Heart left ventricle (tissue), 16 donors: ENCODE data around the gene MICALL2. TPM values are rescaled to one million over a fixed set of nuclear protein-coding genes. Genes with fewer than 3 reads are reported as not detected.

Experiments
- ATAC-seq, 4 donors: fragments of 200-7000 bp; cut with Tn5 transposase; one replicate each; pipeline ENCODE4 v1.9.1; 2020 to 2022; ENCODE audit warnings: moderate library complexity in 4 of 4, mild to moderate bottlenecking in 3 of 4, moderate number of reproducible peaks in 1 of 4
- DNase-seq, 5 donors: peaks; one replicate each; pipeline ENCODE4 v3.0.0-alpha.2; 2020
- H3K27ac ChIP-seq, 12 donors: fragments of 200-600 bp; sonication (generic) in 4 of 12; one replicate each; pipeline versions ENCODE4 v1.5.0 to v1.8.0; 2016 to 2022; ENCODE audit warnings: mild to moderate bottlenecking in 2 of 12
- H3K27me3 ChIP-seq, 9 donors: fragments of 200-600 bp; sonication (generic) in 2 of 9; one replicate each; pipeline versions ENCODE4 v1.5.1 to v1.8.0; 2016 to 2022; ENCODE audit warnings: mild to moderate bottlenecking in 3 of 9
- H3K36me3 ChIP-seq, 9 donors: fragments of 200-600 bp; sonication (generic) in 2 of 9; one replicate each; pipeline versions ENCODE4 v1.5.0 to v1.8.0; 2018 to 2022; ENCODE audit warnings: mild to moderate bottlenecking in 2 of 9
- H3K4me1 ChIP-seq, 12 donors: fragments of 200-600 bp; sonication (generic) in 4 of 12; one replicate each; pipeline versions ENCODE4 v1.5.0 to v1.8.0; 2016 to 2022; ENCODE audit warnings: mild to moderate bottlenecking in 3 of 12
- H3K4me3 ChIP-seq, 12 donors: fragments of 200-600 bp; sonication (generic) in 4 of 12; one replicate each; pipeline versions ENCODE4 v1.5.0 to v1.8.0; 2017 to 2022; ENCODE audit warnings: mild to moderate bottlenecking in 9 of 12, moderate library complexity in 4 of 12
- H3K9me3 ChIP-seq, 12 donors: fragments of 200-600 bp; sonication (generic) in 4 of 12; one replicate each; pipeline versions ENCODE4 v1.5.0 to v1.8.0; 2016 to 2022; ENCODE audit warnings: mild to moderate bottlenecking in 1 of 12
- CTCF ChIP-seq, 12 donors: fragments of 200-600 bp; sonication (generic) in 4 of 12; IDR thresholded peaks; one replicate each; pipeline versions ENCODE4 v1.5.0 to v1.8.0; 2018 to 2022; ENCODE audit warnings: antibody characterized with exemption in 12 of 12, mild to moderate bottlenecking in 5 of 12
- POLR2A ChIP-seq, 2 donors: fragments of 450-650 bp; IDR thresholded peaks; one replicate each; pipeline ENCODE4 v1.6.1; 2017; ENCODE audit warnings: antibody characterized with exemption in 2 of 2, mild to moderate bottlenecking in 2 of 2, moderate library complexity in 2 of 2
- WGBS, 4 donors: extraction: QIAGEN DNeasy Blood & Tissue Kit in 2 of 4; methylation state at CpG; one replicate each; pipeline versions ENCODE4 v1.1.5 to v1.1.7; 2013 to 2018; 5-methylcytosine and 5-hydroxymethylcytosine counted together
- intact Hi-C, 10 donors: fragments of 100-400 bp; cut with DNase I; formaldehyde crosslinking; loops; one replicate each; pipeline versions ENCODE4 v1.11.1 to v1.14.2; 2022
- polyA plus RNA-seq, 2 donors: library from polyadenylated mRNA; stranded (reverse); fragments of 200-250 nt; gene quantifications; one replicate each; pipeline ENCODE4 v1.2.3, GENCODE V29; 2013
- total RNA-seq, 9 donors: library from RNA; depleted of rRNA in 2 of 9; stranded (reverse); fragments of >200 nt in 2 of 9; fragmentation: NEBNext Ultra II Directional in 3 of 9; extraction: Animal tissue kit (Norgen Biotek cat#: 25700) in 3 of 9; gene quantifications; one replicate each; pipeline versions ENCODE4 v1.1.0 to v1.2.4, GENCODE V29; 2016 to 2023
- donor health status: ischemic (EF 13 %, LVEDD 7.1; RV severe dilation, severe dysfunction).
- donor health status: healthy with polysubstance abuse.
- donor health status: DM: no; HTN: yes; CAD: no.
- donor health status: DM: no; HTN: no; CAD: no.
- donor health status: ischemic (EF 25% LVEDD 6.9; RV normal size, moderate dysfunction).
- donor health status: ischemic (EF 25% LVEDD 5.7; RV mildly dilated, moderate dysfunction).
- donor health status: healthy.
- donor health status: DM: yes; HTN: yes; CAD: no.
- donor health status: ischemic (EF 35%, LVEDD 5.7; RV mildly dilated, moderate dysfunction).
- donor health status: nonischemic (EF 11% LVEDD 7.7; RV severe dilation, severe dysfunction).
- donor health status: DM: yes; HTN: yes; CAD: no.
- donor health status: PGD.
- donor health status: ischemic (EF 29% LVEDD 5.4; RV normal size, mild dysfunction).
- donor health status: nonischemic (EF 23%, LVEDD 6.1; RV moderate dilation, normal function).

The MICALL2 gene
- total and polyA plus RNA-seq, 11 donors, result 2.5 to 18.3 (median 8.4) TPM

GRCh38 chr7:1494866-1495563, 35.7 kb upstream of the MICALL2 start:
- no peaks in the 10 kb centered on the region for H3K4me1 ChIP-seq
- intact Hi-C loops, result no loop called here
- H3K4me3 ChIP-seq, result no peak overlapping the region
- ATAC-seq, result no peak
- DNase-seq, result no peak
- no peak overlapping the region for H3K27ac ChIP-seq
- TF ChIP-seq CTCF (IDR thresholded peaks at IDR 0.05) (no peak), POLR2A (IDR thresholded peaks at IDR 0.05) (no peak)
- WGBS, 4 donors, result 93 to 95% (median 95%) methylated on average over 16 to 27 of the region's 27 CpGs
- H3K27me3 ChIP-seq, result no peaks in the 10 kb centered on the region
- peaks cover 3 to 95% (median 83%) of the 10 kb centered on the region in 9 donors for H3K36me3 ChIP-seq
- H3K9me3 ChIP-seq, result no peaks in the 10 kb centered on the region

GRCh38 chr7:1494447-1494846, 35.2 kb upstream of the MICALL2 start:
- H3K27ac ChIP-seq, result no peak overlapping the region
- TF ChIP-seq CTCF (IDR thresholded peaks at IDR 0.05), result no peak
- no peak for TF ChIP-seq POLR2A (IDR thresholded peaks at IDR 0.05)
- WGBS, 4 donors, result 83 to 91% (median 87%) methylated on average over 14 to 25 of the region's 25 CpGs
- DNase-seq (no peak), ATAC-seq (no peak)
- peaks cover 3 to 95% (median 83%) of the 10 kb centered on the region in 9 donors for H3K36me3 ChIP-seq
- no peaks in the 10 kb centered on the region for H3K27me3 ChIP-seq
- intact Hi-C loops, result no loop called here
- H3K9me3 ChIP-seq, result no peaks in the 10 kb centered on the region
- H3K4me3 ChIP-seq, result no peak overlapping the region
- H3K4me1 ChIP-seq, result no peaks in the 10 kb centered on the region

- DNase-seq, result no peak
- TF ChIP-seq CTCF (IDR thresholded peaks at IDR 0.05), result no peak
- WGBS, 4 donors, result 92 to 96% (median 94%) methylated on average over 12 to 26 of the region's 26 CpGs
Measured at GRCh38 chr7:1493571-1493970, 34.3 kb upstream of the MICALL2 start.

DNA sequence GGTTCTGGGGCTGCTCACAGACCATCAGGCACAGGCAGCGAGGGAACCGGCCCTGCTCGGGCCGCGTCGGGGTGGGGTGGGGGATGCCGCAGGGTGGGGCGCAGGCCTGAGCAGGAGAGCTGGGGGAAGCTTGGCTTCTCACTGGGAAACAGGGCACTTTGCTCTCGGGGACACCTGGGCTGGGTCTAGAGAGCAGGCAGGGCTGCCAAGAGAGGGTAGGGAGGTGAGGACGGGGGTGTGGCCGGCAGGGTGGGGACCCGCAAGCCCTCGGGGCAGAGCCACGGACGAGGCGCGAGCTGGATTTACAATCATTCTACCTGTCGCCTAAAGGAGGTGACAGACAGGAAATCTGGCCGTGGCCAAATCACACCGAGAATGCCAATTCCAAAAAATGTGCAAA, 33.9 kb upstream of the MICALL2 start:
- 91 to 96% (median 93%) methylated on average over 20 of the region's 20 CpGs for WGBS, 4 donors
- no peak overlapping the region for H3K27ac ChIP-seq
- DNase-seq, result no peak
- peaks cover 3 to 97% (median 85%) of the 10 kb centered on the region in 9 donors for H3K36me3 ChIP-seq
- TF ChIP-seq POLR2A (IDR thresholded peaks at IDR 0.05) (no peak), CTCF (IDR thresholded peaks at IDR 0.05) (no peak)
- H3K27me3 ChIP-seq, result no peaks in the 10 kb centered on the region
- ATAC-seq, result no peak
- H3K4me1 ChIP-seq, result no peaks in the 10 kb centered on the region
- no peak overlapping the region for H3K4me3 ChIP-seq
- intact Hi-C loops, result no loop called here
- H3K9me3 ChIP-seq, result no peaks in the 10 kb centered on the region

More at GRCh38 chr7:1493571-1493970, 34.3 kb upstream of the MICALL2 start:
- Histone ChIP-seq H3K36me3 (peaks cover 3 to 95% (median 83%) of the 10 kb centered on the region in 9 donors), H3K9me3 (no peaks in the 10 kb centered on the region), H3K4me3 (no peak overlapping the region), H3K27ac (no peak overlapping the region), H3K27me3 (no peaks in the 10 kb centered on the region), H3K4me1 (no peaks in the 10 kb centered on the region)
- no peak for ATAC-seq
- intact Hi-C loops, result no loop called here
